H1 (cell line): ENCODE data around the gene UBXN1. TPM values are rescaled to one million over a fixed set of nuclear protein-coding genes. Genes with fewer than 3 reads are reported as not detected.

ENCODE experiments used
- BACH1 ChIP-seq: IDR thresholded peaks from 2 replicates; pipeline ENCODE4 v1.6.1; 2012; ENCODE audit warnings: low read length, improper control_type of control experiment
- BCL11A ChIP-seq, 2 experiments: IDR thresholded peaks; one replicate each; pipeline ENCODE4 v1.6.1; 2011; ENCODE audit warnings: low read depth in 2 of 2, low read length in 2 of 2, mild to moderate bottlenecking in 2 of 2
- CEBPB ChIP-seq: IDR thresholded peaks from 2 replicates; pipeline ENCODE4 v1.6.1; 2012; ENCODE audit warnings: low read depth, low read length
- CHD1 ChIP-seq: IDR thresholded peaks from 2 replicates; pipeline ENCODE4 v1.6.1; 2012; ENCODE audit warnings: low read depth, low read length, improper control_type of control experiment
- CHD2 ChIP-seq: IDR thresholded peaks from 2 replicates; pipeline ENCODE4 v1.6.1; 2012; ENCODE audit warnings: low read length, improper control_type of control experiment
- HDAC6 ChIP-seq: IDR thresholded peaks from one replicate; pipeline ENCODE4 v1.7.1; 2012; ENCODE audit warnings: low read depth, mild to moderate bottlenecking, inconsistent platforms, low read length, moderate library complexity
- NANOG ChIP-seq: IDR thresholded peaks from 2 replicates; pipeline ENCODE4 v1.6.1; 2011; ENCODE audit warnings: low read length, low read depth, mild to moderate bottlenecking, inconsistent platforms; ENCODE audit not compliant: insufficient read depth, poor library complexity, severe bottlenecking
- PHF8 ChIP-seq: fragments of 200-600 bp; sonication (generic); conservative IDR thresholded peaks from 2 replicates; pipeline ENCODE4 v1.7.1; 2012; ENCODE audit warnings: low read depth, mild to moderate bottlenecking, inconsistent platforms, low read length, moderate library complexity
- POU5F1 ChIP-seq: IDR thresholded peaks from 2 replicates; pipeline ENCODE4 v1.6.1; 2011; ENCODE audit warnings: low read depth, mild to moderate bottlenecking, low read length, moderate library complexity
- RFX5 ChIP-seq: IDR thresholded peaks from 2 replicates; pipeline ENCODE4 v1.6.1; 2011; ENCODE audit warnings: low read depth, low read length, improper control_type of control experiment, borderline replicate concordance
- RNF2 ChIP-seq: fragments of 200-900, 300-1000 bp; sonication (generic); IDR thresholded peaks from 2 replicates; pipeline ENCODE4 v1.7.1; 2016; ENCODE audit warnings: borderline replicate concordance, low read depth, mild to moderate bottlenecking, antibody characterized with exemption, low read length; ENCODE audit not compliant: poor library complexity, severe bottlenecking; ENCODE audit errors: missing control alignments
- RXRA ChIP-seq: IDR thresholded peaks from 2 replicates; pipeline ENCODE4 v1.6.1; 2011; ENCODE audit warnings: low read depth, mild to moderate bottlenecking, low read length, moderate library complexity; ENCODE audit not compliant: insufficient read depth
- SP2 ChIP-seq: IDR thresholded peaks from 2 replicates; pipeline ENCODE4 v1.6.1; 2012; ENCODE audit warnings: mild to moderate bottlenecking, low read length, inconsistent platforms
- TAF1 ChIP-seq: IDR thresholded peaks from 2 replicates; pipeline ENCODE4 v1.6.1; 2011; ENCODE audit warnings: mild to moderate bottlenecking, low read depth, low read length
- TCF12 ChIP-seq: IDR thresholded peaks from 2 replicates; pipeline ENCODE4 v1.6.1; 2011; ENCODE audit warnings: low read depth, mild to moderate bottlenecking, low read length
- TEAD4 ChIP-seq: IDR thresholded peaks from 2 replicates; pipeline ENCODE4 v1.6.1; 2012; ENCODE audit warnings: low read depth, low read length, inconsistent platforms, mixed read lengths
- ZNF274 ChIP-seq: IDR thresholded peaks from 2 replicates; pipeline ENCODE4 v1.7.0; 2012; ENCODE audit warnings: low read length, borderline replicate concordance; ENCODE audit errors: extremely low read depth
- polyA plus RNA-seq, 7 experiments: library from polyadenylated mRNA; depleted of rRNA in 3 of 7; stranded (reverse) in 5 of 7; unstranded in 2 of 7; fragments of >200 nt in 5 of 7; fragments of 200-250 nt in 2 of 7; gene quantifications; 1 replicate in 5 of 7; 2 replicates in 1 of 7; 4 replicates in 1 of 7; pipeline versions ENCODE4 v1.2.1 to v1.2.3, GENCODE V29; 2011 to 2013; ENCODE audit warnings: missing spikeins in 2 of 7, mixed read lengths in 2 of 7
- total RNA-seq: library from RNA; stranded (reverse); fragmentation: NEBNext Ultra II Directional; extraction: Animal tissue kit (Norgen Biotek cat#: 25700); gene quantifications from 2 replicates; pipeline ENCODE4 v1.2.1, GENCODE V29; 2021
- TF ChIP-seq, protein P1 (sequence below), 3 experiments: IDR thresholded peaks; 1 replicate in 2 of 3; 2 replicates in 1 of 3; pipeline versions ENCODE4 v1.5.1 to v1.6.1; 2011; ENCODE audit warnings: low read length in 3 of 3, mild to moderate bottlenecking in 3 of 3, inconsistent platforms in 2 of 3, low read depth in 1 of 3, moderate library complexity in 1 of 3; ENCODE audit not compliant: insufficient read depth in 1 of 3; ENCODE audit errors: control extremely low read depth in 1 of 3
- TF ChIP-seq, protein P2 (sequence below): IDR thresholded peaks from 2 replicates; pipeline ENCODE4 v1.6.1; 2012; ENCODE audit warnings: inconsistent platforms

Gene UBXN1
- total and polyA plus RNA-seq, 2 of the 8 experiments (the other 6 are each of a cell fraction or from before 2014, with no cell fraction given) = 78.6 to 114 TPM

DNA sequence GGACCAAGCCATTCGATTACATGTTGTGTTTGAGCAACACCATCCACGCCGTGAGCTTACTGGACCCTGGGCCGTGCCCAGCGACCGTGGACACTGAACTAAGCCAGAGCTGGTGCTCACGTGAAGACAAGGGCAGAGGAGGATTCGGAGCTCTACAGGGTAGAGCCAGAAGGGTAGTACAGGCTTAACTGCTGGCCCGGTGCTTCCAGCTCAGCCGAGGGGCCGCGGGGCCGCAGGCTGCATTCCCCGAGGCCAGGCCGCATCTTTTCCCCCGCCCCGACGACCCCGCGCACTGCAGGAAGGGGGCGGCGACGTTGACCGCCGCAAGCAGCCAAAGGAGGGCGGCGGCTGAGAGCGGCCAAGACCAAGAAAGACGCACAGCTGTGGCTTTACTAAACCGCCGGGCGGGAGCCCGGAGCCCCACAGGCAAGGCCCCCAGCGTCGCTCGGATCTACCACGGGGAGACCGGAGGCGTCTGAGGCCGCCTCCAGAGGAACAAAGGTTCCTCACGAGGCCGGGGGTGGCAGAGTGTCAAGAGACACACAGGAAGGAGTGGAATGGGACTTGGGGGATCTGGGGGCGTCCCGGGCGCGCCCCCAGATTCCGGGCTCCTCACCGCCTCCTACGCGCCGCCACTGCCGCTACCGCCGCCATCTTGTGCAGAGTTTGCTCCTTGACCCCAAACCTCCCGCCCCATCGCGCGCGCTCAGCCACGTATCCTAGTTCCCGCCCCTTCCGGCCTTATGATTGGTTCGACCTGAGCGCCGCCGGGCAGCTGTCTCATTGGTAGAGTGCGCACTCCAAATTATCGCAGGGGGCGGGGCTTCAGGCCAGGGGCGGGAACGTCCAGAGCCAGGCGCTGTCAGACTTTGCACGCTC lies 32.7 kb downstream of the UBXN1 start, which contains the start of gene GANAB (continued):
- no peak for TF ChIP-seq HDAC6
- peak; percentile 6; the same call in 1 of the 2 replicates for TF ChIP-seq TEAD4
- no peak for TF ChIP-seq RXRA
- no peak for TF ChIP-seq POU5F1
- TF ChIP-seq RFX5 = no peak
- TF ChIP-seq PHF8 = peak; percentile 97; the same call in 1 of the 2 replicates
- no peak for TF ChIP-seq CEBPB
- no peak for TF ChIP-seq BACH1
- TF ChIP-seq RNF2 = no peak
- TF ChIP-seq SP2 = no peak
- TF ChIP-seq, protein P1, sequence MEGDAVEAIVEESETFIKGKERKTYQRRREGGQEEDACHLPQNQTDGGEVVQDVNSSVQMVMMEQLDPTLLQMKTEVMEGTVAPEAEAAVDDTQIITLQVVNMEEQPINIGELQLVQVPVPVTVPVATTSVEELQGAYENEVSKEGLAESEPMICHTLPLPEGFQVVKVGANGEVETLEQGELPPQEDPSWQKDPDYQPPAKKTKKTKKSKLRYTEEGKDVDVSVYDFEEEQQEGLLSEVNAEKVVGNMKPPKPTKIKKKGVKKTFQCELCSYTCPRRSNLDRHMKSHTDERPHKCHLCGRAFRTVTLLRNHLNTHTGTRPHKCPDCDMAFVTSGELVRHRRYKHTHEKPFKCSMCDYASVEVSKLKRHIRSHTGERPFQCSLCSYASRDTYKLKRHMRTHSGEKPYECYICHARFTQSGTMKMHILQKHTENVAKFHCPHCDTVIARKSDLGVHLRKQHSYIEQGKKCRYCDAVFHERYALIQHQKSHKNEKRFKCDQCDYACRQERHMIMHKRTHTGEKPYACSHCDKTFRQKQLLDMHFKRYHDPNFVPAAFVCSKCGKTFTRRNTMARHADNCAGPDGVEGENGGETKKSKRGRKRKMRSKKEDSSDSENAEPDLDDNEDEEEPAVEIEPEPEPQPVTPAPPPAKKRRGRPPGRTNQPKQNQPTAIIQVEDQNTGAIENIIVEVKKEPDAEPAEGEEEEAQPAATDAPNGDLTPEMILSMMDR (IDR thresholded peaks at IDR 0.05; ENCODE audit: control extremely low read depth in 1 of 3, insufficient read depth in 1 of 3, low read depth in 1 of 3, low read length in 3 of 3) = no peak
- peak; percentile 54 for TF ChIP-seq NANOG
- no peak for TF ChIP-seq TCF12
- 0 out of 2 replicates have a peak, but pooled peaks have one; percentile 43 for TF ChIP-seq CHD1
- TF ChIP-seq BCL11A (IDR thresholded peaks at IDR 0.05; ENCODE audit: low read depth in 2 of 2, low read length in 2 of 2) = no peak
- peak; percentile 98 for TF ChIP-seq TAF1
- peak; percentile 66; the same call in 1 of the 2 replicates for TF ChIP-seq CHD2
- TF ChIP-seq, protein P2, sequence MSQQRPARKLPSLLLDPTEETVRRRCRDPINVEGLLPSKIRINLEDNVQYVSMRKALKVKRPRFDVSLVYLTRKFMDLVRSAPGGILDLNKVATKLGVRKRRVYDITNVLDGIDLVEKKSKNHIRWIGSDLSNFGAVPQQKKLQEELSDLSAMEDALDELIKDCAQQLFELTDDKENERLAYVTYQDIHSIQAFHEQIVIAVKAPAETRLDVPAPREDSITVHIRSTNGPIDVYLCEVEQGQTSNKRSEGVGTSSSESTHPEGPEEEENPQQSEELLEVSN = no peak
- no peak for TF ChIP-seq ZNF274
